ENCODE results near the gene PPTC7. TPM values are rescaled to one million over a fixed set of nuclear protein-coding genes. Genes with fewer than 3 reads are reported as not detected.

Gene PPTC7
- total and polyA plus RNA-seq, 2 of the 13 experiments (the other 11 are each of a cell fraction or from before 2014, with no cell fraction given): 4.8 to 12.3 TPM

GRCh38 chr12:110613771-110614684 lies 30.9 kb upstream of the PPTC7 start, which contains the start of gene TCTN1 (continued):
- no peak for TF ChIP-seq ZNF333 (CRISPR knock-in tag; IDR thresholded peaks at IDR 0.05; ENCODE audit: borderline replicate concordance)
- TF ChIP-seq PAXIP1 (CRISPR knock-in tag; conservative IDR thresholded peaks at IDR 0.05): peak; percentile 32; the same call in 1 of the 2 replicates
- peak; percentile 84; the same call in 1 of the 2 replicates for TF ChIP-seq SPEN (CRISPR knock-in tag; IDR thresholded peaks at IDR 0.05; ENCODE audit: low read depth)
- peak; percentile 64; the same call in 1 of the 2 replicates for TF ChIP-seq ZNF414 (CRISPR knock-in tag; IDR thresholded peaks at IDR 0.05)
- TF ChIP-seq SKI (IDR thresholded peaks at IDR 0.05; ENCODE audit: partially characterized antibody): no peak
- TF ChIP-seq UBTF (CRISPR knock-in tag; IDR thresholded peaks at IDR 0.05): peak; percentile 78
- TF ChIP-seq ETV5 (CRISPR knock-in tag; IDR thresholded peaks at IDR 0.05; ENCODE audit: borderline replicate concordance): peak; percentile 24; the same call in 1 of the 2 replicates
- peak; percentile 44; the same call in 1 of the 2 replicates for TF ChIP-seq ZNF317 (CRISPR knock-in tag; IDR thresholded peaks at IDR 0.05)
- TF ChIP-seq KLF16 (CRISPR knock-in tag; IDR thresholded peaks at IDR 0.05): peak; percentile 16 to 65; a peak in 1 of 4 replicates
- peak; percentile 49; the same call in 1 of the 2 replicates for TF ChIP-seq KLF15 (CRISPR knock-in tag; IDR thresholded peaks at IDR 0.05; ENCODE audit: borderline replicate concordance)
- no peak for TF ChIP-seq ATAD3A (CRISPR knock-in tag; IDR thresholded peaks at IDR 0.05)
- TF ChIP-seq ZNF484 (CRISPR knock-in tag; IDR thresholded peaks at IDR 0.05; ENCODE audit: borderline replicate concordance, low read depth): no peak
- no peak; the same call in 1 of the 2 replicates for TF ChIP-seq ZNF367 (CRISPR knock-in tag; IDR thresholded peaks at IDR 0.05; ENCODE audit: borderline replicate concordance)
- 0 out of 2 replicates have a peak, but pooled peaks have one; percentile 46 for TF ChIP-seq AKNA (CRISPR knock-in tag; IDR thresholded peaks at IDR 0.05; ENCODE audit: borderline replicate concordance)
- TF ChIP-seq POLR2AphosphoS5 (IDR thresholded peaks at IDR 0.05; ENCODE audit: low read depth, low read length): peak; percentile 80
